IMR-90 (cell line): ENCODE measurements around the gene CHST8.

Experiments used
- BHLHE40 ChIP-seq: fragments of 150-350 bp; IDR thresholded peaks from 2 replicates; pipeline ENCODE4 v1.6.1; 2016; ENCODE audit warnings: mild to moderate bottlenecking, low read depth, low read length
- CEBPB ChIP-seq: IDR thresholded peaks from 2 replicates; pipeline ENCODE4 v1.6.1; 2012; ENCODE audit warnings: low read depth, low read length, improper control_type of control experiment
- CTCF ChIP-seq: conservative IDR thresholded peaks from 2 replicates; pipeline ENCODE4 v1.5.1; 2012; ENCODE audit warnings: mild to moderate bottlenecking, low read depth, low read length, improper control_type of control experiment
- FOS ChIP-seq: fragments of 150-350 bp; IDR thresholded peaks from 2 replicates; pipeline ENCODE4 v1.6.1; 2016; ENCODE audit warnings: low read depth, low read length
- MAFK ChIP-seq: IDR thresholded peaks from 2 replicates; pipeline ENCODE4 v1.6.1; 2012; ENCODE audit warnings: low read depth, low read length, improper control_type of control experiment
- MAZ ChIP-seq: IDR thresholded peaks from 2 replicates; pipeline ENCODE4 v1.6.1; 2012; ENCODE audit warnings: low read depth, mild to moderate bottlenecking, low read length, improper control_type of control experiment, moderate library complexity, borderline replicate concordance
- MXI1 ChIP-seq: IDR thresholded peaks from 2 replicates; pipeline ENCODE4 v1.6.1; 2012; ENCODE audit warnings: low read depth, mild to moderate bottlenecking, low read length, moderate library complexity, borderline replicate concordance
- POLR2A ChIP-seq: IDR thresholded peaks from 2 replicates; pipeline ENCODE4 v1.6.1; 2012; ENCODE audit warnings: mild to moderate bottlenecking, low read depth, low read length
- RAD21 ChIP-seq: IDR thresholded peaks from 2 replicates; pipeline ENCODE4 v1.6.1; 2012; ENCODE audit warnings: low read length, improper control_type of control experiment
- RCOR1 ChIP-seq: IDR thresholded peaks from 2 replicates; pipeline ENCODE4 v1.6.1; 2012; ENCODE audit warnings: mild to moderate bottlenecking, low read length, improper control_type of control experiment; ENCODE audit not compliant: insufficient replicate concordance
- RFX5 ChIP-seq: IDR thresholded peaks from 2 replicates; pipeline ENCODE4 v1.8.0; 2012; ENCODE audit warnings: low read depth, mild to moderate bottlenecking, low read length, moderate library complexity
- SMC3 ChIP-seq: fragments of 150-350 bp; IDR thresholded peaks from 2 replicates; pipeline ENCODE4 v1.6.1; 2016; ENCODE audit warnings: low read depth, mild to moderate bottlenecking, antibody characterized with exemption, low read length, moderate library complexity
- USF2 ChIP-seq: fragments of 150-350 bp; IDR thresholded peaks from 2 replicates; pipeline ENCODE4 v1.6.1; 2017; ENCODE audit warnings: mild to moderate bottlenecking, antibody characterized with exemption, low read length, low read depth
- TF ChIP-seq, protein P1 (sequence below): fragments of 150-350 bp; IDR thresholded peaks from 2 replicates; pipeline ENCODE4 v1.6.1; 2016; ENCODE audit warnings: low read depth, mild to moderate bottlenecking, low read length, moderate library complexity, borderline replicate concordance

GRCh38 chr19:33705090-33705847 is 83.5 kb downstream of the CHST8 start:
- TF ChIP-seq POLR2A (no peak), SMC3 (no peak), CTCF (no peak), CEBPB (no peak), FOS (no peak), MAFK (no peak), MAZ (no peak), MXI1 (no peak), RFX5 (no peak), USF2 (no peak), BHLHE40 (no peak), RCOR1 (no peak), RAD21 (no peak)
- TF ChIP-seq, protein P1, sequence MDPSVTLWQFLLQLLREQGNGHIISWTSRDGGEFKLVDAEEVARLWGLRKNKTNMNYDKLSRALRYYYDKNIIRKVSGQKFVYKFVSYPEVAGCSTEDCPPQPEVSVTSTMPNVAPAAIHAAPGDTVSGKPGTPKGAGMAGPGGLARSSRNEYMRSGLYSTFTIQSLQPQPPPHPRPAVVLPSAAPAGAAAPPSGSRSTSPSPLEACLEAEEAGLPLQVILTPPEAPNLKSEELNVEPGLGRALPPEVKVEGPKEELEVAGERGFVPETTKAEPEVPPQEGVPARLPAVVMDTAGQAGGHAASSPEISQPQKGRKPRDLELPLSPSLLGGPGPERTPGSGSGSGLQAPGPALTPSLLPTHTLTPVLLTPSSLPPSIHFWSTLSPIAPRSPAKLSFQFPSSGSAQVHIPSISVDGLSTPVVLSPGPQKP: no peak
